T-helper 17 cell (primary cell): ENCODE results near the gene VEGFA. TPM values are rescaled to one million over a fixed set of nuclear protein-coding genes. Genes with fewer than 3 reads are reported as not detected.

Experiments
- ATAC-seq: fragments of 150-1000 bp; cut with Tn5 transposase; 2 replicates; pipeline ENCODE4 v1.10.0; 2021; ENCODE audit warnings: mild to moderate bottlenecking, moderate library complexity
- DNase-seq, 3 donors: peaks; one replicate each; pipeline versions ENCODE4 v3.0.0 to v3.0.0-alpha.2; 2020 to 2021
- H3K9me3 ChIP-seq: one replicate; pipeline ENCODE4 v1.7.0; 2013; ENCODE audit warnings: low read length, mild to moderate bottlenecking; ENCODE audit not compliant: control insufficient read depth, poor library complexity, severe bottlenecking
- H3K27ac Mint-ChIP-seq: one replicate; pipeline ENCODE4 v1.8.0; 2022; ENCODE audit warnings: mild to moderate bottlenecking, moderate library complexity, mixed read lengths
- H3K27me3 Mint-ChIP-seq: one replicate; pipeline ENCODE4 v1.8.0; 2022; ENCODE audit warnings: mixed read lengths
- H3K36me3 Mint-ChIP-seq: one replicate; pipeline ENCODE4 v1.8.0; 2022; ENCODE audit warnings: low read depth, mixed read lengths
- H3K4me1 Mint-ChIP-seq: one replicate; pipeline ENCODE4 v1.8.0; 2022; ENCODE audit warnings: mild to moderate bottlenecking, mixed read lengths
- H3K4me3 Mint-ChIP-seq: one replicate; pipeline ENCODE4 v1.8.0; 2022; ENCODE audit warnings: mild to moderate bottlenecking, moderate library complexity, mixed read lengths
- total RNA-seq, 4 donors: library from RNA in 2 of 4; stranded (reverse) in 2 of 4; gene quantifications; one replicate each; pipeline ENCODE4 v1.2.3 and lab custom pipeline; 2022 to 2026

Gene VEGFA
- total RNA-seq, 2 donors from 2014 or later, result 5.6 to 6.3 TPM

GRCh38 chr6:43766500-43766853 lies 3.5 kb upstream of the VEGFA start:
- H3K9me3 ChIP-seq, result no peaks in the 10 kb centered on the region
- H3K36me3 Mint-ChIP-seq, result no peaks in the 10 kb centered on the region
- no peak for DNase-seq
- peaks cover 6% of the 10 kb centered on the region for H3K27me3 Mint-ChIP-seq
- H3K4me3 Mint-ChIP-seq, result no peak overlapping the region
- no peak overlapping the region for H3K27ac Mint-ChIP-seq
- peaks cover 9% of the 10 kb centered on the region for H3K4me1 Mint-ChIP-seq
- ATAC-seq, result no peak

GRCh38 chr6:43766964-43767461 lies 3.0 kb upstream of the VEGFA start:
- ATAC-seq (no peak), DNase-seq (peak in 1 of 3 donors; percentile 2)
- H3K4me3 Mint-ChIP-seq, result no peak overlapping the region
- no peaks in the 10 kb centered on the region for H3K36me3 Mint-ChIP-seq
- H3K27me3 Mint-ChIP-seq, result peaks cover 4% of the 10 kb centered on the region
- no peaks in the 10 kb centered on the region for H3K9me3 ChIP-seq
- H3K27ac Mint-ChIP-seq, result no peak overlapping the region
- H3K4me1 Mint-ChIP-seq, result peaks cover 10% of the 10 kb centered on the region

- Mint-ChIP-seq H3K4me1 (peaks cover 12% of the 10 kb centered on the region), H3K4me3 (no peak overlapping the region), H3K27me3 (peaks cover 6% of the 10 kb centered on the region), H3K27ac (no peak overlapping the region), H3K36me3 (no peaks in the 10 kb centered on the region)
- no peaks in the 10 kb centered on the region for H3K9me3 ChIP-seq
- no peak for ATAC-seq
- DNase-seq, result no peak
Observed at GRCh38 chr6:43767553-43768505, 2.2 kb upstream of the VEGFA start.

- no peaks in the 10 kb centered on the region for H3K36me3 Mint-ChIP-seq
- DNase-seq (peak in 1 of 3 donors; percentile 1), ATAC-seq (no peak)
- no peak overlapping the region for H3K27ac Mint-ChIP-seq
- H3K27me3 Mint-ChIP-seq, result peaks cover 12% of the 10 kb centered on the region
- no peaks in the 10 kb centered on the region for H3K9me3 ChIP-seq
- peaks cover 15% of the 10 kb centered on the region for H3K4me1 Mint-ChIP-seq
- H3K4me3 Mint-ChIP-seq, result no peak overlapping the region
Observed at GRCh38 chr6:43768506-43768860, 1.5 kb upstream of the VEGFA start.

GRCh38 chr6:43768983-43769525 lies 957 bp upstream of the VEGFA start:
- Mint-ChIP-seq H3K4me1 (peaks cover 15% of the 10 kb centered on the region), H3K4me3 (peak overlapping the region; percentile 93), H3K36me3 (no peaks in the 10 kb centered on the region), H3K27ac (peak overlapping the region; percentile 49), H3K27me3 (peaks cover 18% of the 10 kb centered on the region)
- no peaks in the 10 kb centered on the region for H3K9me3 ChIP-seq
- ATAC-seq (no peak), DNase-seq (peak in 1 of 3 donors; percentile 3)

GRCh38 chr6:43770372-43771209 lies 580 bp downstream of the VEGFA start:
- H3K9me3 ChIP-seq, result no peaks in the 10 kb centered on the region
- ATAC-seq (no peak), DNase-seq (peak in 1 of 3 donors; percentile 15)
- peaks cover 22% of the 10 kb centered on the region for H3K4me1 Mint-ChIP-seq
- H3K4me3 Mint-ChIP-seq, result peak overlapping the region; percentile 93
- H3K27me3 Mint-ChIP-seq, result peaks cover 19% of the 10 kb centered on the region
- peak overlapping the region; percentile 19 for H3K27ac Mint-ChIP-seq
- H3K36me3 Mint-ChIP-seq, result no peaks in the 10 kb centered on the region

- ATAC-seq, result peak; percentile 37
- Mint-ChIP-seq H3K4me3 (peak overlapping the region; percentile 93), H3K27ac (no peak overlapping the region), H3K4me1 (peaks cover 22% of the 10 kb centered on the region), H3K27me3 (peaks cover 19% of the 10 kb centered on the region), H3K36me3 (no peaks in the 10 kb centered on the region)
- H3K9me3 ChIP-seq, result no peaks in the 10 kb centered on the region
- peak; percentile 29 to 40 (median 30) for DNase-seq
Observed at GRCh38 chr6:43771210-43771857, 1.3 kb downstream of the VEGFA start.

- no peaks in the 10 kb centered on the region for H3K36me3 Mint-ChIP-seq
- no peaks in the 10 kb centered on the region for H3K9me3 ChIP-seq
- DNase-seq, result peak in 1 of 3 donors; percentile 12
- H3K27me3 Mint-ChIP-seq, result peaks cover 19% of the 10 kb centered on the region
- ATAC-seq, result no peak
- peaks cover 22% of the 10 kb centered on the region for H3K4me1 Mint-ChIP-seq
- peak overlapping the region; percentile 90 for H3K4me3 Mint-ChIP-seq
- no peak overlapping the region for H3K27ac Mint-ChIP-seq
Observed at GRCh38 chr6:43771858-43772680, 2.1 kb downstream of the VEGFA start.

- no peak for DNase-seq
- peaks cover 22% of the 10 kb centered on the region for H3K4me1 Mint-ChIP-seq
- H3K27ac Mint-ChIP-seq, result no peak overlapping the region
- no peak for ATAC-seq
- H3K4me3 Mint-ChIP-seq, result peak overlapping the region; percentile 90
- H3K9me3 ChIP-seq, result no peaks in the 10 kb centered on the region
- H3K36me3 Mint-ChIP-seq, result no peaks in the 10 kb centered on the region
- H3K27me3 Mint-ChIP-seq, result peaks cover 19% of the 10 kb centered on the region
Observed at GRCh38 chr6:43772681-43773049, 2.7 kb downstream of the VEGFA start.

GRCh38 chr6:43773050-43773979 lies 3.3 kb downstream of the VEGFA start:
- no peaks in the 10 kb centered on the region for H3K9me3 ChIP-seq
- H3K36me3 Mint-ChIP-seq, result no peaks in the 10 kb centered on the region
- DNase-seq (peak in 1 of 3 donors; percentile 37), ATAC-seq (no peak)
- H3K27ac Mint-ChIP-seq, result no peak overlapping the region
- H3K27me3 Mint-ChIP-seq, result peaks cover 19% of the 10 kb centered on the region
- peak overlapping the region; percentile 58 for H3K4me3 Mint-ChIP-seq
- H3K4me1 Mint-ChIP-seq, result peaks cover 22% of the 10 kb centered on the region

- Mint-ChIP-seq H3K4me1 (peaks cover 21% of the 10 kb centered on the region), H3K27ac (no peak overlapping the region), H3K36me3 (no peaks in the 10 kb centered on the region), H3K27me3 (peaks cover 18% of the 10 kb centered on the region), H3K4me3 (peak overlapping the region; percentile 52)
- no peaks in the 10 kb centered on the region for H3K9me3 ChIP-seq
- no peak for ATAC-seq
- no peak for DNase-seq
Observed at GRCh38 chr6:43773980-43774775, 4.2 kb downstream of the VEGFA start.
